HepG2 (cell line): Measurements from ENCODE around the gene NLRC5. TPM values are rescaled to one million over a fixed set of nuclear protein-coding genes. Genes with fewer than 3 reads are reported as not detected.

Experiments
- ARNTL ChIP-seq: sonication (generic); formaldehyde crosslinking; IDR thresholded peaks from 2 replicates; pipeline ENCODE4 v1.4.0; 2020; ENCODE audit warnings: mild to moderate bottlenecking, missing genetic modification reagents
- BCLAF1 ChIP-seq: fragments of 450-650 bp; IDR thresholded peaks from 2 replicates; pipeline ENCODE4 v1.6.1; 2017; ENCODE audit warnings: mild to moderate bottlenecking
- CCAR2 ChIP-seq: fragments of 200-400 bp; formaldehyde crosslinking; optimal IDR thresholded peaks from 2 replicates; pipeline ENCODE3; 2018; ENCODE audit warnings: low read depth, mild to moderate bottlenecking, low read length, moderate library complexity
- CREM ChIP-seq, 2 experiments: sonication (generic) in 1 of 2; formaldehyde crosslinking in 1 of 2; IDR thresholded peaks; 2 replicates each; pipeline versions ENCODE4 v1.4.0 to v1.6.1; 2016 to 2020; ENCODE audit warnings: antibody characterized with exemption in 1 of 2, mild to moderate bottlenecking in 1 of 2, missing genetic modification reagents in 1 of 2
- HNF4G ChIP-seq, 2 experiments: sonication (generic) in 1 of 2; formaldehyde crosslinking in 1 of 2; IDR thresholded peaks; 2 replicates each; pipeline versions ENCODE4 v1.4.0 to v1.6.1; 2011 to 2020; ENCODE audit warnings: borderline replicate concordance in 2 of 2, low read depth in 2 of 2, mild to moderate bottlenecking in 2 of 2, low read length in 1 of 2, missing genetic modification reagents in 1 of 2, moderate library complexity in 1 of 2
- IKZF4 ChIP-seq: sonication (generic); formaldehyde crosslinking; IDR thresholded peaks from 2 replicates; pipeline ENCODE4 v1.5.1; 2020; ENCODE audit warnings: borderline replicate concordance, mild to moderate bottlenecking, low read depth, missing genetic modification reagents; ENCODE audit errors: not compliant biosample characterization
- ISX ChIP-seq: sonication (generic); formaldehyde crosslinking; conservative IDR thresholded peaks from 2 replicates; pipeline ENCODE4 v1.5.0; 2020; ENCODE audit warnings: missing genetic modification reagents
- NFIB ChIP-seq: sonication (generic); formaldehyde crosslinking; IDR thresholded peaks from 2 replicates; pipeline ENCODE4 v1.9.0; 2021; ENCODE audit warnings: missing genetic modification reagents, mild to moderate bottlenecking, borderline replicate concordance
- RXRB ChIP-seq: IDR thresholded peaks from 2 replicates; pipeline ENCODE4 v1.6.1; 2016; ENCODE audit warnings: borderline replicate concordance, missing genetic modification reagents, missing compliant biosample characterization
- ZNF160 ChIP-seq: sonication (generic); formaldehyde crosslinking; IDR thresholded peaks from 2 replicates; pipeline ENCODE4 v1.8.0; 2022; ENCODE audit warnings: mild to moderate bottlenecking, inconsistent platforms, missing genetic modification reagents
- ZNF460 ChIP-seq: sonication (generic); formaldehyde crosslinking; IDR thresholded peaks from 2 replicates; pipeline ENCODE4 v1.5.1; 2020; ENCODE audit warnings: missing genetic modification reagents, mild to moderate bottlenecking, borderline replicate concordance
- ZNF775 ChIP-seq: sonication (generic); formaldehyde crosslinking; IDR thresholded peaks from 2 replicates; pipeline ENCODE4 v1.4.0; 2020; ENCODE audit warnings: missing genetic modification reagents, mild to moderate bottlenecking, moderate library complexity, borderline replicate concordance
- ZNF788 ChIP-seq: sonication (generic); formaldehyde crosslinking; IDR thresholded peaks from 2 replicates; pipeline ENCODE4 v1.5.0; 2020; ENCODE audit warnings: mild to moderate bottlenecking, missing genetic modification reagents, borderline replicate concordance
- polyA plus RNA-seq, 8 experiments: library from polyadenylated mRNA; depleted of rRNA in 3 of 8; stranded (reverse) in 7 of 8; unstranded in 1 of 8; fragments of >200 nt; fragmentation: Illumina TruSeq in 4 of 8; extraction: Trizol in 4 of 8; gene quantifications; 2 replicates each; pipeline versions ENCODE4 v1.2.1 to v1.2.3, GENCODE V29; 2011 to 2016; ENCODE audit warnings: low read depth in 4 of 8, missing spikeins in 1 of 8, mixed read lengths in 1 of 8; ENCODE audit not compliant: insufficient read depth in 1 of 8
- total RNA-seq, 5 experiments: library from RNA; depleted of rRNA; stranded (reverse); fragments of >200 nt; fragmentation: Illumina TruSeq; extraction: Trizol; gene quantifications; 2 replicates each; pipeline ENCODE4 v1.2.3, GENCODE V29; 2016; ENCODE audit warnings: low read depth in 1 of 5
- TF ChIP-seq, protein P1 (sequence below): sonication (generic); formaldehyde crosslinking; IDR thresholded peaks from 2 replicates; pipeline ENCODE4 v1.4.0; 2020; ENCODE audit warnings: missing genetic modification reagents
- TF ChIP-seq, protein P2 (sequence below): IDR thresholded peaks from 2 replicates; pipeline ENCODE4 v1.6.1; 2012; ENCODE audit warnings: low read depth, low read length, improper control_type of control experiment
- TF ChIP-seq, protein P3 (sequence below): sonication (generic); formaldehyde crosslinking; IDR thresholded peaks from 2 replicates; pipeline ENCODE4 v1.4.0; 2020; ENCODE audit warnings: missing genetic modification reagents, borderline replicate concordance
- TF ChIP-seq, protein P4 (sequence below): sonication (generic); formaldehyde crosslinking; IDR thresholded peaks from 2 replicates; pipeline ENCODE4 v1.5.1; 2020; ENCODE audit warnings: missing genetic modification reagents, mild to moderate bottlenecking, borderline replicate concordance

Gene NLRC5
- total and polyA plus RNA-seq, 2 of the 13 experiments (the other 11 are each of a cell fraction or from before 2014, with no cell fraction given) = 6.3 to 12.7 TPM

- TF ChIP-seq HNF4G (IDR thresholded peaks at IDR 0.05; ENCODE audit: borderline replicate concordance, low read depth, low read length) (no peak), HNF4G (CRISPR knock-in tag; IDR thresholded peaks at IDR 0.05; ENCODE audit: borderline replicate concordance, low read depth) (no peak), ZNF775 (CRISPR knock-in tag) (no peak), ARNTL (CRISPR knock-in tag) (no peak), CREM (IDR thresholded peaks at IDR 0.05) (no peak), CREM (CRISPR knock-in tag; IDR thresholded peaks at IDR 0.05) (no peak), ZNF460 (CRISPR knock-in tag) (no peak), ZNF788 (CRISPR knock-in tag) (peak; percentile 83; the same call in 1 of the 2 replicates), RXRB (CRISPR knock-in tag) (peak; percentile 64; the same call in 1 of the 2 replicates), IKZF4 (peak; percentile 62), CCAR2 (no peak), NFIB (no peak), ZNF160 (CRISPR knock-in tag) (no peak), BCLAF1 (no peak), ISX (CRISPR knock-in tag) (no peak)
- TF ChIP-seq, protein P1, sequence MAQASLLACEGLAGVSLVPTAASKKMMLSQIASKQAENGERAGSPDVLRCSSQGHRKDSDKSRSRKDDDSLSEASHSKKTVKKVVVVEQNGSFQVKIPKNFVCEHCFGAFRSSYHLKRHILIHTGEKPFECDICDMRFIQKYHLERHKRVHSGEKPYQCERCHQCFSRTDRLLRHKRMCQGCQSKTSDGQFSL (CRISPR knock-in tag) = no peak
- TF ChIP-seq, protein P2, sequence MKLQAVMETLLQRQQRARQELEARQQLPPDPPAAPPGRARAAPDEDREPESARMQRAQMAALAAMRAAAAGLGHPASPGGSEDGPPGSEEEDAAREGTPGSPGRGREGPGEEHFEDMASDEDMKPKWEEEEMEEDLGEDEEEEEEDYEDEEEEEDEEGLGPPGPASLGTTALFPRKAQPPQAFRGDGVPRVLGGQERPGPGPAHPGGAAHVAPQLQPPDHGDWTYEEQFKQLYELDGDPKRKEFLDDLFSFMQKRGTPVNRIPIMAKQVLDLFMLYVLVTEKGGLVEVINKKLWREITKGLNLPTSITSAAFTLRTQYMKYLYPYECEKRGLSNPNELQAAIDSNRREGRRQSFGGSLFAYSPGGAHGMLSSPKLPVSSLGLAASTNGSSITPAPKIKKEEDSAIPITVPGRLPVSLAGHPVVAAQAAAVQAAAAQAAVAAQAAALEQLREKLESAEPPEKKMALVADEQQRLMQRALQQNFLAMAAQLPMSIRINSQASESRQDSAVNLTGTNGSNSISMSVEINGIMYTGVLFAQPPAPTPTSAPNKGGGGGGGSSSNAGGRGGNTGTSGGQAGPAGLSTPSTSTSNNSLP = no peak
- TF ChIP-seq, protein P3, sequence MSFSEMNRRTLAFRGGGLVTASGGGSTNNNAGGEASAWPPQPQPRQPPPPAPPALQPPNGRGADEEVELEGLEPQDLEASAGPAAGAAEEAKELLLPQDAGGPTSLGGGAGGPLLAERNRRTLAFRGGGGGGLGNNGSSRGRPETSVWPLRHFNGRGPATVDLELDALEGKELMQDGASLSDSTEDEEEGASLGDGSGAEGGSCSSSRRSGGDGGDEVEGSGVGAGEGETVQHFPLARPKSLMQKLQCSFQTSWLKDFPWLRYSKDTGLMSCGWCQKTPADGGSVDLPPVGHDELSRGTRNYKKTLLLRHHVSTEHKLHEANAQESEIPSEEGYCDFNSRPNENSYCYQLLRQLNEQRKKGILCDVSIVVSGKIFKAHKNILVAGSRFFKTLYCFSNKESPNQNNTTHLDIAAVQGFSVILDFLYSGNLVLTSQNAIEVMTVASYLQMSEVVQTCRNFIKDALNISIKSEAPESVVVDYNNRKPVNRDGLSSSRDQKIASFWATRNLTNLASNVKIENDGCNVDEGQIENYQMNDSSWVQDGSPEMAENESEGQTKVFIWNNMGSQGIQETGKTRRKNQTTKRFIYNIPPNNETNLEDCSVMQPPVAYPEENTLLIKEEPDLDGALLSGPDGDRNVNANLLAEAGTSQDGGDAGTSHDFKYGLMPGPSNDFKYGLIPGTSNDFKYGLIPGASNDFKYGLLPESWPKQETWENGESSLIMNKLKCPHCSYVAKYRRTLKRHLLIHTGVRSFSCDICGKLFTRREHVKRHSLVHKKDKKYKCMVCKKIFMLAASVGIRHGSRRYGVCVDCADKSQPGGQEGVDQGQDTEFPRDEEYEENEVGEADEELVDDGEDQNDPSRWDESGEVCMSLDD (CRISPR knock-in tag) = no peak
- TF ChIP-seq, protein P4, sequence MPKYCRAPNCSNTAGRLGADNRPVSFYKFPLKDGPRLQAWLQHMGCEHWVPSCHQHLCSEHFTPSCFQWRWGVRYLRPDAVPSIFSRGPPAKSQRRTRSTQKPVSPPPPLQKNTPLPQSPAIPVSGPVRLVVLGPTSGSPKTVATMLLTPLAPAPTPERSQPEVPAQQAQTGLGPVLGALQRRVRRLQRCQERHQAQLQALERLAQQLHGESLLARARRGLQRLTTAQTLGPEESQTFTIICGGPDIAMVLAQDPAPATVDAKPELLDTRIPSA (CRISPR knock-in tag) = no peak
Measured at GRCh38 chr16:56950881-56951771, 38.2 kb upstream of the NLRC5 start (continued).
